ENCODE measurements around the gene HDAC9.

GRCh38 chr7:18655506-18655905 is 160.0 kb downstream of the HDAC9 start:
- TF ChIP-seq EZH2phosphoT487 (IDR thresholded peaks at IDR 0.05; ENCODE audit: borderline replicate concordance, low read length), result no peak
- no peak for TF ChIP-seq CTCF (IDR thresholded peaks at IDR 0.05; ENCODE audit: low read depth, low read length, poor library complexity, severe bottlenecking)

Data from DOHH2 (cell line).